Upper lobe of left lung (tissue), 6 donors: Measurements from ENCODE around the gene NIPBL. TPM values are rescaled to one million over a fixed set of nuclear protein-coding genes. Genes with fewer than 3 reads are reported as not detected.
"Not testable (repeated sequence)": the region's sequence is repeated elsewhere in the genome, so short reads cannot be mapped to it uniquely, and the experiment has no call there.

Source experiments
- ATAC-seq, 2 donors: fragments of 200-7000 bp; cut with Tn5 transposase; one replicate each; pipeline ENCODE4 v1.9.1; 2022; ENCODE audit warnings: mild to moderate bottlenecking in 2 of 2, moderate library complexity in 2 of 2; ENCODE audit not compliant: low FRiP score in 2 of 2
- DNase-seq, 2 donors: peaks; one replicate each; pipeline ENCODE4 v3.0.0-alpha.2; 2019 to 2020
- H3K27ac ChIP-seq, 4 donors: fragments of 200-600 bp; sonication (generic); one replicate each; pipeline ENCODE4 v1.5.1; 2016 to 2019
- H3K27me3 ChIP-seq, 4 donors: fragments of 200-600 bp; sonication (generic); one replicate each; pipeline ENCODE4 v1.5.1; 2017 to 2019
- H3K36me3 ChIP-seq, 4 donors: fragments of 200-600 bp; sonication (generic); one replicate each; pipeline ENCODE4 v1.5.1; 2016 to 2019
- H3K4me1 ChIP-seq, 4 donors: fragments of 200-600 bp; sonication (generic); one replicate each; pipeline ENCODE4 v1.5.1; 2018 to 2019
- H3K4me3 ChIP-seq, 4 donors: fragments of 200-600 bp; sonication (generic); one replicate each; pipeline ENCODE4 v1.5.1; 2017 to 2019; ENCODE audit warnings: mild to moderate bottlenecking in 2 of 4, moderate library complexity in 1 of 4
- H3K9me3 ChIP-seq, 4 donors: fragments of 200-600 bp; sonication (generic); one replicate each; pipeline ENCODE4 v1.5.1; 2018 to 2019
- CTCF ChIP-seq, 6 experiments: fragments of 450-650 bp in 4 of 6; fragments of 200-600 bp in 2 of 6; sonication (generic) in 2 of 6; IDR thresholded peaks; one replicate each; pipeline ENCODE4 v1.5.1; 2016 to 2019; ENCODE audit warnings: antibody characterized with exemption in 6 of 6
- EP300 ChIP-seq, 4 donors: sonication (generic); formaldehyde crosslinking; IDR thresholded peaks; one replicate each; pipeline ENCODE4 v1.5.1; 2017; ENCODE audit warnings: antibody characterized with exemption in 4 of 4, control low read depth in 2 of 4
- POLR2A ChIP-seq, 4 donors: fragments of 450-650 bp; IDR thresholded peaks; one replicate each; pipeline ENCODE4 v1.5.1; 2016 to 2017; ENCODE audit warnings: antibody characterized with exemption in 4 of 4, mild to moderate bottlenecking in 2 of 4
- POLR2AphosphoS5 ChIP-seq, 2 donors: sonication (generic); formaldehyde crosslinking; IDR thresholded peaks; one replicate each; pipeline ENCODE4 v1.5.1; 2017; ENCODE audit warnings: antibody characterized with exemption in 2 of 2
- WGBS, 2 donors: methylation state at CpG; one replicate each; pipeline ENCODE4 v1.1.5; 2017 to 2018; 5-methylcytosine and 5-hydroxymethylcytosine counted together
- total RNA-seq, 6 donors: library from RNA; depleted of rRNA in 4 of 6; stranded (reverse); fragments of >200 nt in 4 of 6; gene quantifications; one replicate each; pipeline versions ENCODE4 v1.1.0 to v1.2.1, GENCODE V29; 2016 to 2021
- donor health status: DM: no; HTN: no; CAD: no; lungs with moderate emphysema.
- donor health status: DM: no; HTN: yes; CAD: no; lungs with severe emphysema.

NIPBL gene
- total RNA-seq, 6 donors from 2014 or later = 39.2 to 75.2 (median 55.3) TPM

DNA sequence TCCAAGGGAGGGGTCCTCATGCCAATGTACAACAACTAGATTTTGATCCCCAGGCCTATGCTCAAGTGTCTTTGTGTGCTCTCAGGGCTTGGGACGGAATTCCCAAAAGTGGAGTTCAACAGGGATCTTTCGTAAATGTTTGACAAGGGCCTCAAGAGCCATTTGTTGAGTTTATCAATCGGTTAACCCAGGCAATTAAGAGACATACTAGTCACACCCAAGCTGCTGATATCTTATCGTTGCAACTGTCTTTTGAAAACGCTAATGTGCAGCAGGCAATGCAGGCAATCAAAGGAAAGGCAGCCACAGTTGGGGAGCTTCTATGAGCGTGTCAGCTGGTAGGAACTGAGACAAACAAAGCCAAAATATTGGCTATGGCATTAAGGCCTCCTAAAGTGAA, 211.4 kb downstream of the NIPBL start:
- WGBS, 2 donors = 86 to 87% methylated on average over 6 of the region's 6 CpGs
- Histone ChIP-seq H3K27ac (no peak overlapping the region), H3K9me3 (no peaks in the 10 kb centered on the region), H3K4me3 (no peak overlapping the region), H3K27me3 (no peaks in the 10 kb centered on the region), H3K36me3 (no peaks in the 10 kb centered on the region), H3K4me1 (no peaks in the 10 kb centered on the region)
- TF ChIP-seq EP300 (IDR thresholded peaks at IDR 0.05) = no peak
- DNase-seq (no peak), ATAC-seq (no peak)

DNA sequence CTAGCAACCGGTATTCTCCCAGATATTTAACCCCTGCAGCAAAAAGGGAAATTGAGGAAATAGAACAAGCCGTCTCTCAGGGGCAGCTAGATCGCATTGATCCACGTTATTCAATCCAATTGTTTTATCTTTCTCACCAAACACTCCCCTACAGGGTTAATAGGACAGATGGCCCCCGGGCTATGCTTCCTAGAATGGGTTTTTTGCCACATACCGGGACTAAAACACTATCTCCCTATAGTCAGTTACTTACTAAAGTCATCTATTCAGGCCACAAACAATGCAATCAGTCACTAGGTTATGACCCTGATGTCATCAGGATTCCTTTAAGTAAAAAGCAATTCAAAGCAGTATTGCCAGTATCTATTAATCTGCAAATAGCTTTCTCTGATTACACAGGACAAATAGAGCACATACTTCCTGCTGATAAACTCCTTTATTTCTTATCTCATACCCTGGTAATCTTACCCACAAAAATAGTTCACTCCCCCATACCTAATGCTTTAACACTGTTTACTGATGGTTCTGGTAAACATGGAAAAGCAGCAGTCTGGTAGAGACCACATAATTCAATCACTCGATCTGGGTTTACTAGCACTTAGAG, 213.7 kb downstream of the NIPBL start:
- no peak for DNase-seq
- TF ChIP-seq CTCF (IDR thresholded peaks at IDR 0.05) (no peak), POLR2AphosphoS5 (IDR thresholded peaks at IDR 0.05) (no peak), EP300 (IDR thresholded peaks at IDR 0.05) (no peak), POLR2A (IDR thresholded peaks at IDR 0.05) (no peak)
- Histone ChIP-seq H3K4me1 (no peaks in the 10 kb centered on the region), H3K4me3 (no peak overlapping the region), H3K9me3 (no peaks in the 10 kb centered on the region), H3K36me3 (no peaks in the 10 kb centered on the region), H3K27ac (no peak overlapping the region), H3K27me3 (no peaks in the 10 kb centered on the region)
- ATAC-seq = no peak
- 68% methylated on average over 7 of the region's 7 CpGs for WGBS, 2 donors

- ATAC-seq (no peak), DNase-seq (no peak)
- no peaks in the 10 kb centered on the region for H3K9me3 ChIP-seq
- no peak overlapping the region for H3K4me3 ChIP-seq
- WGBS, 2 donors = 86 to 89% methylated on average over 2 of the region's 2 CpGs
- H3K27ac ChIP-seq = no peak overlapping the region
- H3K4me1 ChIP-seq = no peaks in the 10 kb centered on the region
- no peak for TF ChIP-seq POLR2A (IDR thresholded peaks at IDR 0.05)
- no peak for TF ChIP-seq EP300 (IDR thresholded peaks at IDR 0.05)
- no peaks in the 10 kb centered on the region for H3K36me3 ChIP-seq
- H3K27me3 ChIP-seq = no peaks in the 10 kb centered on the region
Observed at GRCh38 chr5:37090781-37091180, 214.2 kb downstream of the NIPBL start.

- not testable (repeated sequence) for H3K4me1 ChIP-seq, H3K27me3 ChIP-seq, H3K9me3 ChIP-seq, H3K27ac ChIP-seq, ATAC-seq, DNase-seq, H3K36me3 ChIP-seq, H3K4me3 ChIP-seq
- 73 to 75% methylated on average over 4 of the region's 4 CpGs for WGBS, 2 donors
Observed at GRCh38 chr5:37093795-37094194, 217.2 kb downstream of the NIPBL start.

GRCh38 chr5:37099267-37099666, 222.7 kb downstream of the NIPBL start:
- H3K27me3 ChIP-seq, DNase-seq, H3K9me3 ChIP-seq, H3K36me3 ChIP-seq, ATAC-seq, H3K4me1 ChIP-seq, H3K4me3 ChIP-seq, H3K27ac ChIP-seq: not testable (repeated sequence)
- 95 to 99% methylated on average over 5 of the region's 5 CpGs for WGBS, 2 donors

- DNase-seq = no peak
- Histone ChIP-seq H3K4me1 (no peaks in the 10 kb centered on the region), H3K27ac (no peak overlapping the region), H3K4me3 (no peak overlapping the region), H3K27me3 (no peaks in the 10 kb centered on the region), H3K36me3 (peaks cover 0 to 35% (median 20%) of the 10 kb centered on the region in 4 donors), H3K9me3 (peaks cover 0 to 2% (median 0%) of the 10 kb centered on the region in 4 donors)
- WGBS, 2 donors = 91 to 92% methylated on average over 2 of the region's 2 CpGs
- ATAC-seq = no peak
- TF ChIP-seq POLR2A (IDR thresholded peaks at IDR 0.05) = no peak
- TF ChIP-seq CTCF (IDR thresholded peaks at IDR 0.05) = no peak
- TF ChIP-seq POLR2AphosphoS5 (IDR thresholded peaks at IDR 0.05) = no peak
- no peak for TF ChIP-seq EP300 (IDR thresholded peaks at IDR 0.05)
Observed at GRCh38 chr5:37103302-37103701, 226.7 kb downstream of the NIPBL start.

- DNase-seq (no peak), ATAC-seq (no peak)
- Histone ChIP-seq H3K36me3 (peaks cover 0 to 49% (median 30%) of the 10 kb centered on the region in 4 donors), H3K27me3 (no peaks in the 10 kb centered on the region), H3K27ac (no peak overlapping the region), H3K4me3 (no peak overlapping the region), H3K9me3 (no peaks in the 10 kb centered on the region), H3K4me1 (peaks cover 4 to 11% (median 10%) of the 10 kb centered on the region in 4 donors)
- 96 to 100% methylated on average over 3 of the region's 3 CpGs for WGBS, 2 donors
- TF ChIP-seq POLR2AphosphoS5 (IDR thresholded peaks at IDR 0.05) (no peak), CTCF (IDR thresholded peaks at IDR 0.05) (no peak)
Observed at GRCh38 chr5:37109338-37109737, 232.8 kb downstream of the NIPBL start.
